Ovary (tissue), 3 donors: ENCODE results near the gene EYA4.

Experiments used
- CTCF ChIP-seq, 3 donors: fragments of 450-650 bp in 2 of 3; fragments of 200-600 bp in 1 of 3; IDR thresholded peaks; one replicate each; pipeline versions ENCODE4 v1.5.1 to v1.8.0; 2016 to 2022; ENCODE audit warnings: antibody characterized with exemption in 3 of 3, mild to moderate bottlenecking in 1 of 3
- EP300 ChIP-seq: sonication (generic); formaldehyde crosslinking; IDR thresholded peaks from one replicate; pipeline ENCODE4 v1.6.1; 2017; ENCODE audit warnings: antibody characterized with exemption
- POLR2A ChIP-seq: fragments of 450-650 bp; IDR thresholded peaks from one replicate; pipeline ENCODE4 v1.6.1; 2017; ENCODE audit warnings: antibody characterized with exemption, mild to moderate bottlenecking, moderate library complexity
- donor health status: DM: no; HTN: no; CAD: no.

DNA sequence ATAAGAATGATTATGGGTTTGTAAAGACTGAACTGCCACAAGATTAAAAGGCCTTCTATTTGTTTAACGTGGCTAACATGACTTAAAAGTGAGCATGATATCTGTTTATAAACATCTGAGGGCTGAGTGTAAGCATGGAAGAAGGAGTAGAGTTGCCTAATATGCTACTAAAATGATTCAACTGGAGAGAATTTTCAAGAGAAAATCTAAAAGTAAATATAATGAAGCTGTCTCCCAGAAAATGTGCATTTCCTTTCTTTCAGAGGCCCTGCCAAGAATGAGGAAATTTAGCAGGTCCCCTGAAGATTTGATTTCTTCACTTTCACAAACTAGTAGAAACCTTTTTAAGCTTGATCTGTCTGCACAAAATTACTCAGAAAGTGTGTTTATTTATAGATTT is 4.2 kb upstream of the EYA4 start:
- TF ChIP-seq POLR2A (no peak), CTCF (IDR thresholded peaks at IDR 0.05) (no peak), EP300 (no peak)
